Parathyroid adenoma (tissue), 2 donors: Measurements from ENCODE around the gene OR52D1.

ENCODE experiments used
- H2AFZ ChIP-seq: fragments of 300-600 bp; sonication (generic); one replicate; pipeline ENCODE4 v1.7.0; 2017; ENCODE audit warnings: antibody characterized with exemption, mild to moderate bottlenecking
- H3K27ac ChIP-seq: fragments of 300-600 bp; sonication (generic); one replicate; pipeline ENCODE4 v1.7.0; 2017
- H3K27me3 ChIP-seq: fragments of 300-600 bp; sonication (generic); one replicate; pipeline ENCODE4 v1.7.0; 2017; ENCODE audit warnings: low read length; ENCODE audit not compliant: control insufficient read depth, insufficient read depth
- H3K36me3 ChIP-seq: fragments of 300-600 bp; sonication (generic); one replicate; pipeline ENCODE4 v1.7.0; 2017; ENCODE audit warnings: low read length; ENCODE audit not compliant: control insufficient read depth, insufficient read depth
- H3K4me1 ChIP-seq: fragments of 300-600 bp; sonication (generic); one replicate; pipeline ENCODE4 v1.7.0; 2017; ENCODE audit warnings: control low read depth
- H3K4me2 ChIP-seq: fragments of 300-600 bp; sonication (generic); one replicate; pipeline ENCODE4 v1.7.0; 2017; ENCODE audit warnings: low read length
- H3K4me3 ChIP-seq: fragments of 300-600 bp; sonication (generic); one replicate; pipeline ENCODE4 v1.7.0; 2017; ENCODE audit warnings: low read depth, low read length
- H3K79me2 ChIP-seq: fragments of 300-600 bp; sonication (generic); one replicate; pipeline ENCODE4 v1.7.0; 2017; ENCODE audit warnings: control low read depth
- H3K9ac ChIP-seq: fragments of 300-600 bp; sonication (generic); one replicate; pipeline ENCODE4 v1.7.0; 2017; ENCODE audit warnings: mild to moderate bottlenecking
- H3K9me3 ChIP-seq: fragments of 300-600 bp; sonication (generic); one replicate; pipeline ENCODE4 v1.7.0; 2017; ENCODE audit warnings: low read length; ENCODE audit not compliant: control insufficient read depth
- CTCF ChIP-seq: fragments of 300-600 bp; sonication (generic); IDR thresholded peaks from one replicate; pipeline ENCODE4 v1.7.0; 2017; ENCODE audit warnings: antibody characterized with exemption, mild to moderate bottlenecking
- donor health status: primary hyperparathyroidism.

OR52D1 gene

GRCh38 chr11:5488385-5488784 is at the start of gene OR52D1:
OR52D1 (plus strand) TSS chr11:5488685; CDS start chr11:5488707, 22 bp downstream.
- Histone ChIP-seq H3K9ac (no peak within 1 kb of the TSS), H3K4me3 (no peak within 1 kb of the TSS), H3K36me3 (no peaks in the 10 kb centered on the region), H3K27me3 (no peaks in the 10 kb centered on the region), H3K9me3 (no peaks in the 10 kb centered on the region), H3K79me2 (no peaks in the 10 kb centered on the region), H3K4me2 (no peak within 1 kb of the TSS), H2AFZ (no peak within 1 kb of the TSS), H3K27ac (no peak within 1 kb of the TSS), H3K4me1 (no peaks in the 10 kb centered on the region)
- no peak for TF ChIP-seq CTCF

- no peak for TF ChIP-seq CTCF
- Histone ChIP-seq H3K9me3 (no peaks in the 10 kb centered on the region), H3K79me2 (no peaks in the 10 kb centered on the region), H3K4me1 (no peaks in the 10 kb centered on the region), H3K27ac (no peak within 1 kb of the TSS), H3K27me3 (no peaks in the 10 kb centered on the region), H3K4me2 (no peak within 1 kb of the TSS), H3K36me3 (no peaks in the 10 kb centered on the region), H3K4me3 (no peak within 1 kb of the TSS), H2AFZ (no peak within 1 kb of the TSS), H3K9ac (no peak within 1 kb of the TSS)
Observed at GRCh38 chr11:5441414-5441813, 47.1 kb upstream of the OR52D1 start, which contains the start of gene OR51I1. OR51I1 (minus strand) TSS chr11:5441514; CDS start chr11:5441514, 0 bp downstream.

- Histone ChIP-seq H3K4me1 (no peaks in the 10 kb centered on the region), H3K4me2 (no peak overlapping the region), H3K4me3 (no peak overlapping the region), H3K27ac (no peak overlapping the region), H2AFZ (no peak overlapping the region), H3K9me3 (no peaks in the 10 kb centered on the region), H3K36me3 (no peaks in the 10 kb centered on the region), H3K9ac (no peak overlapping the region), H3K79me2 (no peaks in the 10 kb centered on the region), H3K27me3 (no peaks in the 10 kb centered on the region)
- no peak for TF ChIP-seq CTCF
Observed at GRCh38 chr11:5443835-5444393, 44.6 kb upstream of the OR52D1 start.

- H3K4me1 ChIP-seq, result no peaks in the 10 kb centered on the region
- H3K9ac ChIP-seq, result no peak within 1 kb of the TSS
- H3K27ac ChIP-seq, result no peak within 1 kb of the TSS
- no peaks in the 10 kb centered on the region for H3K36me3 ChIP-seq
- no peaks in the 10 kb centered on the region for H3K27me3 ChIP-seq
- H3K79me2 ChIP-seq, result no peaks in the 10 kb centered on the region
- H3K4me3 ChIP-seq, result no peak within 1 kb of the TSS
- no peak within 1 kb of the TSS for H3K4me2 ChIP-seq
- no peak for TF ChIP-seq CTCF
- H2AFZ ChIP-seq, result no peak within 1 kb of the TSS
- no peaks in the 10 kb centered on the region for H3K9me3 ChIP-seq
Observed at GRCh38 chr11:5449023-5449422, 39.5 kb upstream of the OR52D1 start, which contains the start of gene OR51I2. OR51I2 (plus strand) TSS chr11:5449323; CDS start chr11:5453489, 4,166 bp downstream.

GRCh38 chr11:5449432-5449831 is 39.1 kb upstream of the OR52D1 start:
- no peaks in the 10 kb centered on the region for H3K79me2 ChIP-seq
- H3K4me2 ChIP-seq, result no peak overlapping the region
- H2AFZ ChIP-seq, result no peak overlapping the region
- H3K4me1 ChIP-seq, result no peaks in the 10 kb centered on the region
- H3K27ac ChIP-seq, result no peak overlapping the region
- H3K36me3 ChIP-seq, result no peaks in the 10 kb centered on the region
- H3K9me3 ChIP-seq, result no peaks in the 10 kb centered on the region
- H3K27me3 ChIP-seq, result no peaks in the 10 kb centered on the region
- no peak overlapping the region for H3K9ac ChIP-seq
- H3K4me3 ChIP-seq, result no peak overlapping the region
- TF ChIP-seq CTCF, result no peak
